BE2C (cell line): ENCODE measurements around the gene DNASE2.

ENCODE experiments used
- DNase-seq: peaks from one replicate; pipeline ENCODE4 v3.0.0-alpha.2; 2020
- H3K27me3 ChIP-seq: fragments of 250-450 bp; sonication (Bioruptor Pico); 2 replicates; pipeline ENCODE4 v1.5.1; 2020; ENCODE audit warnings: mild to moderate bottlenecking
- H3K36me3 ChIP-seq: fragments of 250-450 bp; sonication (Bioruptor Pico); 2 replicates; pipeline ENCODE4 v1.5.1; 2020; ENCODE audit warnings: mild to moderate bottlenecking
- H3K4me1 ChIP-seq: fragments of 250-450 bp; sonication (Bioruptor Pico); 2 replicates; pipeline ENCODE4 v1.5.1; 2020
- H3K4me3 ChIP-seq: 2 replicates; pipeline ENCODE4 v1.5.1; 2011; ENCODE audit warnings: low read depth, low read length
- H3K9me3 ChIP-seq: fragments of 250-450 bp; sonication (Bioruptor Pico); 2 replicates; pipeline ENCODE4 v1.5.1; 2020
- CTCF ChIP-seq: IDR thresholded peaks from 2 replicates; pipeline ENCODE4 v1.5.1; 2012; ENCODE audit warnings: mild to moderate bottlenecking, low read depth, low read length

Gene DNASE2

DNA sequence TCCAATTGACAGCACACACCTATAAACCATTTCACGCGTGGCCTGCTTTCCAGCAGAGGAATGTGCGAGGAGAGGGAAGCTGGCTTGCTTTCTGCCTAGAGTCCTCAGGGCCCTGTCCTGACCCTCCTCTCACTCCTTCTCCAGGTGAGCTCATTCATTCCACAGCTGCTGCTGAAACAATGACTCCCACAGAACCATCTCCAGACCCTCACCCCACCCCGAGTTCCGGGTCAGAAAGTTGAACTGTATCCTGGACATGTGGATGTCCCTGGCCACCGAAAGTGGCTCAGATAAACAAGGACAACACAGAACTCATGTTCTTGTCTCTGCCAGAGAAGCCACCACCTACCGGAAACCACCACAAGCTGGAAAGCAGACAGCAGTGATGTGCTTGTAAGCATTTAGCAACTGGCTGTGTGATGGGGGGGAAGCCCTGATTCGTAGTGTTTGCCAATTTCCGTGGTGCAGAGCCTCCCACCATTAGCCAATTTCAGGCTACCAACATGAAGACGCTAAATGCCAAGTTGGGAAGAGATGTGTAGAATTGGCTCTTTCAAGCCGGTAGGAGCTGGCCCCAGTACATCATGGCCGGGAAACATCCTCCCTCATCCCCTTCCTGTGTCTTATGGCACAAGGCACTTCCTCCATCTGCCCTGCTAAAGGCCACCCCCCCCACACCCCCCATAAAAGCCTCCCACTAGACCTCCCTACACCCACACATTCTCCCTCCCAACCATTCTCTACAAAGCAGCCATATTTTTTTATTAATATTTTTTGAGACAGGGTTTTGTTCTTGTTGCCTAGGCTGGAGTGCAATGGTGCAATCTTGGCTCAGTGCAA lies 32.8 kb upstream of the DNASE2 start:
- peaks cover 6% of the 10 kb centered on the region for H3K9me3 ChIP-seq
- no peak overlapping the region for H3K4me3 ChIP-seq
- no peaks in the 10 kb centered on the region for H3K27me3 ChIP-seq
- no peak for TF ChIP-seq CTCF
- H3K4me1 ChIP-seq, result peaks cover 11% of the 10 kb centered on the region
- H3K36me3 ChIP-seq, result no peaks in the 10 kb centered on the region
- no peak for DNase-seq

- peak; percentile 77 for DNase-seq
- H3K4me1 ChIP-seq, result peaks cover 11% of the 10 kb centered on the region
- H3K36me3 ChIP-seq, result no peaks in the 10 kb centered on the region
- H3K9me3 ChIP-seq, result no peaks in the 10 kb centered on the region
- TF ChIP-seq CTCF, result no peak
- H3K27me3 ChIP-seq, result no peaks in the 10 kb centered on the region
- H3K4me3 ChIP-seq, result peak overlapping the region; percentile 38
Observed at GRCh38 chr19:12913011-12913561, 31.8 kb upstream of the DNASE2 start.

- no peak for TF ChIP-seq CTCF
- Histone ChIP-seq H3K9me3 (no peaks in the 10 kb centered on the region), H3K27me3 (no peaks in the 10 kb centered on the region), H3K4me3 (peak overlapping the region; percentile 38), H3K4me1 (peaks cover 11% of the 10 kb centered on the region), H3K36me3 (no peaks in the 10 kb centered on the region)
- no peak for DNase-seq
Observed at GRCh38 chr19:12912571-12912970, 31.3 kb upstream of the DNASE2 start.

DNA sequence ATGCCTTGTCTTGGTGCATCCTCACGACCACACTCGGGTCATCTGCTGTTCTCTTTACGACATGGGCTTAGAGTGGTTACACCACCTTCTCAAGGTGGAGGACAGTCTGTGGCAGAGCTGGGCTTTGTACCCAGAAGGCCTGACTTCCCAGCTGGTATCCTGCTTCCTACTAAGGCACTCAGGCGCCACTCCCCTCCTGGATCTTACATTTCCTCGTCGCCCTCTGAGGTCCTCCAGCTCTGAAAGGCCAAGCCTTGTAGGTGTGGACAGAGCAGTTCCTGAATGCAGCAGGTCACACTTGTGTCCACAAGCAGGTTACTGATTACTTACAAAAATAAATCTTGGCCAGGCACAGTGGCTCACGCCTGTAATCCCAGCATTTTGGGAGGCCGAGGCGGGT lies 25.9 kb upstream of the DNASE2 start:
- Histone ChIP-seq H3K9me3 (no peaks in the 10 kb centered on the region), H3K4me1 (no peaks in the 10 kb centered on the region), H3K36me3 (no peaks in the 10 kb centered on the region), H3K27me3 (no peaks in the 10 kb centered on the region), H3K4me3 (no peak overlapping the region)
- no peak for TF ChIP-seq CTCF
- no peak for DNase-seq

- Histone ChIP-seq H3K4me3 (no peak overlapping the region), H3K36me3 (no peaks in the 10 kb centered on the region), H3K27me3 (no peaks in the 10 kb centered on the region), H3K9me3 (no peaks in the 10 kb centered on the region), H3K4me1 (no peaks in the 10 kb centered on the region)
- no peak for TF ChIP-seq CTCF
- no peak for DNase-seq
Observed at GRCh38 chr19:12899891-12900518, 18.8 kb upstream of the DNASE2 start.

DNA sequence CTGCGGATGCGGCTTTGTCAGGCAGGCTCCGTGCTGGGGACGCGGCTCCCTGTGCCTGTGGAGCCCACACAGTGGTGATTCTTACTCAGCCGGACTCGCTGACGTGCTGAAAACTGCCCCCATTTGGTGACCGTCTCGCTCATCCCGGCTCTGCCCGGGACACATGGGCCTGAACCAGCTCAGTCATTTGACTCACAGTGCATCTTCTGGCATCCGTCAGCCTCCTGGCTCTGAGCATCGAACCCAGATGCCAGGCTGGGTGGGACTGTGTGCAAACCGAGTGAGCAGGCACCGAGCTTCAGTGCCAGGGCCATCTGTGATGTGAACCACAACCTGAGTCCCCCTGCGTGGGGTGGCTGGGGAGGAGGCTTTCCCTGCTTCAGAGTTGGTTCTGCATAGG lies 15.2 kb upstream of the DNASE2 start:
- no peaks in the 10 kb centered on the region for H3K27me3 ChIP-seq
- no peak for TF ChIP-seq CTCF
- no peaks in the 10 kb centered on the region for H3K36me3 ChIP-seq
- H3K4me3 ChIP-seq, result no peak overlapping the region
- no peaks in the 10 kb centered on the region for H3K4me1 ChIP-seq
- DNase-seq, result no peak
- no peaks in the 10 kb centered on the region for H3K9me3 ChIP-seq
